Chondrocyte (in vitro differentiated cells): Measurements from ENCODE around the gene WNT7A. TPM values are rescaled to one million over a fixed set of nuclear protein-coding genes. Genes with fewer than 3 reads are reported as not detected.
A peak's percentile ranks its signal among the peaks of the same experiment; 100 is the strongest.

Source experiments
- DNase-seq: peaks from one replicate; pipeline ENCODE4 v3.0.0; 2021; ENCODE audit warnings: mixed read lengths, low spot score
- H3K27ac Mint-ChIP-seq: one replicate; pipeline ENCODE4 v1.8.0; 2021; ENCODE audit warnings: mild to moderate bottlenecking, moderate library complexity, mixed read lengths; ENCODE audit not compliant: unreplicated experiment
- H3K27me3 Mint-ChIP-seq: 2 replicates; pipeline ENCODE4 v1.8.0; 2021; ENCODE audit warnings: low read depth, mixed read lengths
- H3K36me3 Mint-ChIP-seq: 2 replicates; pipeline ENCODE4 v1.8.0; 2021; ENCODE audit warnings: low read depth, mixed read lengths
- H3K4me1 Mint-ChIP-seq: 2 replicates; pipeline ENCODE4 v1.8.0; 2021; ENCODE audit warnings: low read depth, mild to moderate bottlenecking, mixed read lengths
- H3K4me3 Mint-ChIP-seq: one replicate; pipeline ENCODE4 v1.8.0; 2021; ENCODE audit warnings: mild to moderate bottlenecking, moderate library complexity, mixed read lengths; ENCODE audit not compliant: unreplicated experiment
- H3K9me3 Mint-ChIP-seq: 2 replicates; pipeline ENCODE4 v1.8.0; 2021; ENCODE audit warnings: low read depth, mixed read lengths
- total RNA-seq: library from RNA; stranded (reverse); gene quantifications from 3 replicates; pipeline ENCODE4 v1.2.1, GENCODE V29; 2021
- TF ChIP-seq, protein P1 (sequence below): fragments of 200-600 bp; sonication (generic); IDR thresholded peaks from 2 replicates; pipeline ENCODE4 v1.5.0; 2021; ENCODE audit warnings: antibody characterized with exemption, mild to moderate bottlenecking, moderate library complexity

The WNT7A gene
- total RNA-seq, 1 donor from 2014 or later: not detected

DNA sequence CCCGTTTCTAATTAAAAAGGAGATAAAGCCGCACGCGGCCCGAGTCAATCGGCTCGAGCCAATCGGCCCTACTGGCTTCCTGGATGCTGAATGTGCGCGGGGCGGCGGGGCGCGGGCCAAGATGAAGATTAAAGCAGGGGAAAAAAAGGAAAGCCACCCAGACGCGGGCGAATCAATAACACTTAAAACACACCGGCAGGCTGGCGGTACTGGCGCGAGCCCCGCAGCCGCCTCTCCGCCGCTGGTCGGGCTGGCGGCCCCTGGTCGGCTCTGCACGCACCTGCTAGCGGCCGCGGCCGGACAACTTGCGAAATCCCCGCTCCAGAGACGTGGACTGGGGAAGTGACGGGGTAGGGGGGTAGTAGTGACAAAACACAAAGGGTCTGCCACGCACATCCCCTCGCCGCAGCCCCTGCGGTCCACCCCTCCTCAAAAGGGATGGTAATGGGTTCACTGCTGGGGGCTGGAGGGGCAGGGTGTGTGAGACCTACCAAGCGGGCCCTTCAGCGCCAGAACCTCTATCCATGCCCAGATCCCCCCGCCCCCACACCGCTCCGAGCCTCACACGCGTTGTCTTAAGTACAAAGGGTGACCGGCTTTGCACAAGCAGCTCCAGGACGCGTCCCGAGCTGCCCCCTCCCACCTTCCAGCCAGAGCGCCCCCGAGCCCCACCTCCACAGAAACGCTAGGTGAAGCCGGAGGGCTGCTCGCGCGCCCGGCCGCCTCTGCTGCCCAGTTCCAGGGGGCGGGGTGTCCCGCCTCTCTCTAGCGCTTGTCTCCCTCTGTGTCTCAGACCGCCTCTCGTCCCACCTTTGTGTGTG, 1.4 kb downstream of the WNT7A start:
- Mint-ChIP-seq H3K4me1 (peaks cover 9% of the 10 kb centered on the region), H3K27me3 (peaks cover 72% of the 10 kb centered on the region), H3K36me3 (peaks cover 5% of the 10 kb centered on the region), H3K27ac (no peak overlapping the region), H3K4me3 (peak overlapping the region; percentile 42), H3K9me3 (no peaks in the 10 kb centered on the region)
- DNase-seq: peak; percentile 81
- TF ChIP-seq, protein P1, sequence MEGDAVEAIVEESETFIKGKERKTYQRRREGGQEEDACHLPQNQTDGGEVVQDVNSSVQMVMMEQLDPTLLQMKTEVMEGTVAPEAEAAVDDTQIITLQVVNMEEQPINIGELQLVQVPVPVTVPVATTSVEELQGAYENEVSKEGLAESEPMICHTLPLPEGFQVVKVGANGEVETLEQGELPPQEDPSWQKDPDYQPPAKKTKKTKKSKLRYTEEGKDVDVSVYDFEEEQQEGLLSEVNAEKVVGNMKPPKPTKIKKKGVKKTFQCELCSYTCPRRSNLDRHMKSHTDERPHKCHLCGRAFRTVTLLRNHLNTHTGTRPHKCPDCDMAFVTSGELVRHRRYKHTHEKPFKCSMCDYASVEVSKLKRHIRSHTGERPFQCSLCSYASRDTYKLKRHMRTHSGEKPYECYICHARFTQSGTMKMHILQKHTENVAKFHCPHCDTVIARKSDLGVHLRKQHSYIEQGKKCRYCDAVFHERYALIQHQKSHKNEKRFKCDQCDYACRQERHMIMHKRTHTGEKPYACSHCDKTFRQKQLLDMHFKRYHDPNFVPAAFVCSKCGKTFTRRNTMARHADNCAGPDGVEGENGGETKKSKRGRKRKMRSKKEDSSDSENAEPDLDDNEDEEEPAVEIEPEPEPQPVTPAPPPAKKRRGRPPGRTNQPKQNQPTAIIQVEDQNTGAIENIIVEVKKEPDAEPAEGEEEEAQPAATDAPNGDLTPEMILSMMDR: no peak

DNA sequence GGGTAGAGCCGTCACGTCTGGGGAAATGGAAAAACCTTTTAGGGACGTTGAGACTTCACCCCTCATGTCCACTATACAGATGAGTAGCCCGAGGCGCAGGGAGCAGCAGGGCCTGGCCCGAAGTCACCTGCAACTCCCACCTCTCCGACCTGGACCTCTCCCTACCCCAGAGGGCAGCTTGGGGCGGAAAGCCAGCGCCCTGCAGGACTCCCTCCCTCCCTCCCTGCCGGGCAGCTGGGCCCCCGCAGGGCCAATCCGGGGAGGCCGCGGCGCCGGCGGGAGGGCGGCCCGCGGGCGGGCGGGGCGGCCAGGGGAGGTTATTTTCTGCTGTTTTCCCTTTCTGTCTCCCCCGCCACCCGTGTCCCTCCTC, 2.0 kb downstream of the WNT7A start:
- no peak overlapping the region for H3K27ac Mint-ChIP-seq
- peaks cover 5% of the 10 kb centered on the region for H3K36me3 Mint-ChIP-seq
- peaks cover 9% of the 10 kb centered on the region for H3K4me1 Mint-ChIP-seq
- TF ChIP-seq, protein P1: no peak
- H3K27me3 Mint-ChIP-seq: peaks cover 71% of the 10 kb centered on the region
- H3K9me3 Mint-ChIP-seq: no peaks in the 10 kb centered on the region
- DNase-seq: peak; percentile 78
- H3K4me3 Mint-ChIP-seq: peak overlapping the region; percentile 42

DNA sequence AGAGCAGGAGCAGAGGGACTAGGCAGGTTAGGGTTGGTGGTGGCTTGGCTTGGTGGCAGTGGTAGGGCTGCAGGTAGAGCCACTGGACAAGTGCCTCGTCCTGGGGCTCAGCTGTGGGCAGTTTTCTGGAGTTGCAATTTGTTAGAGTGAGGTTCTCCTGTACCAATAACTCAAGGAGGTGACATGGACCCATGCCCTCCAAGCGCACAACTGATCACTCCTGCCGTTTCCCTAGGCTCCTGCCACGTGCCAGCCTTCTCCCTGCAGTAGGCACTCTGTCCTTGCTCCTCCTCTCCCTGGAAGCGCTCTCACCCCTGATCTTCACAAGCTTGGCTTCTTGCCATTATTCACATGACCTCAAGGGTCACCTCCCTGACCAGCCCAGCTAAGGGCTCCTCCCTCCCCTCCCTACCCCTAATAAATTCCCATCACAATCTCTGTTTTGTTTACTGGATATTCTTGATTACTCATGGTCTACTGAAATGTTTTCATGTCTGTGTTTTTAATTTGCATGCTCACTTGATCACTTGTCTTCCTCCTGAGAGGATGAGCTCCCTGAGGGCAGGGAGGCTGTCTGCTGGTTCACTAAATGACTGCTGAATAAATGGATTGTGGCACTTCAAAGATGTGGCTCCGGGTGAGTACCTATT, 3.3 kb downstream of the WNT7A start:
- TF ChIP-seq, protein P1: no peak
- peaks cover 3% of the 10 kb centered on the region for H3K9me3 Mint-ChIP-seq
- H3K4me3 Mint-ChIP-seq: no peak overlapping the region
- peak; percentile 73 for DNase-seq
- H3K27me3 Mint-ChIP-seq: peaks cover 69% of the 10 kb centered on the region
- peaks cover 3% of the 10 kb centered on the region for H3K36me3 Mint-ChIP-seq
- H3K4me1 Mint-ChIP-seq: peaks cover 9% of the 10 kb centered on the region
- no peak overlapping the region for H3K27ac Mint-ChIP-seq

DNA sequence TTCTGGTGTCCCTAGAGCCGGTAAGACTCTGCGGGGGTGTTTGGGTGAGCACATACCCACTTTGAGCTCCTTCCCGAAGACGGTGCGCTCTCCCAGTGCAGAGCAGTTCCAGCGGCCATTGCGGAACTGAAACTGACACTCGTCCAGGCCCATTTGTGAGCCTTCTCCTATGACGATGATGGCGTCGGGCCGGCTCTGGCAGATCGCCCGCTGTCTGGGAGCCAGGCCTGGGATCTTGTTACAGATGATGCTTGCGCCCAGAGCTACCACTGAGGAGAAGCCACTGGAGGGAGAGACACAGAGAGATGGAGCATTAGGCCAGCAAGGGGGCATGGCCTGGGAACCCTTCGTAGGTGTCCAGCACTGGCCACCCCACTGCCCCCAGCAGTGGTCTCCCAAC, 5.0 kb downstream of the WNT7A start:
- Mint-ChIP-seq H3K27me3 (peaks cover 66% of the 10 kb centered on the region), H3K4me1 (peaks cover 9% of the 10 kb centered on the region), H3K9me3 (peaks cover 3% of the 10 kb centered on the region), H3K4me3 (no peak overlapping the region), H3K27ac (no peak overlapping the region), H3K36me3 (no peaks in the 10 kb centered on the region)
- DNase-seq: peak; percentile 70
- TF ChIP-seq, protein P1: no peak

DNA sequence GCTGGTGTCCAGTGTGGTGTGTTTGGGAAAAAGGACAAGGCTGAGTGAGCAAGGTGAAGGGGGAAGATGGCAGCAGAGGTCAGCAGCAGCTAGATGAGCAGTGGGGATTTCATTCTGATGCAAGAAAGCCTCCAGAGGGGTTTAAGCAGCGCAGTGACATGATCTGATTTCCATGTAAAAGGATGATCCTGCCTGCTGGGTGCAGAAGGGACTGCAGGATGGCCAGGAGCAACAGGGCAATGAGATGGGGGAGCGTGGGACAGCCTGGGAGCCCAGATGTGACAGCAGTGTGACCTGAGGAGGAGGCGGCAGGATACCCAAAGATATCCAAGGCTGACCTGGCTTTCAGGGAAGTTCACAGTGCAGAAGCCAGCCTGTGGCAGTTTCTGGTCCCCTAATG, 6.1 kb downstream of the WNT7A start:
- peaks cover 6% of the 10 kb centered on the region for H3K4me1 Mint-ChIP-seq
- TF ChIP-seq, protein P1: no peak
- peak; percentile 44 for DNase-seq
- H3K4me3 Mint-ChIP-seq: no peak overlapping the region
- H3K27me3 Mint-ChIP-seq: peaks cover 63% of the 10 kb centered on the region
- no peaks in the 10 kb centered on the region for H3K36me3 Mint-ChIP-seq
- no peak overlapping the region for H3K27ac Mint-ChIP-seq
- H3K9me3 Mint-ChIP-seq: peaks cover 3% of the 10 kb centered on the region
